Vagina (tissue), 2 donors: ENCODE results near the gene PROSER2. TPM values are rescaled to one million over a fixed set of nuclear protein-coding genes. Genes with fewer than 3 reads are reported as not detected.

ENCODE experiments used
- DNase-seq, 2 donors: peaks; one replicate each; pipeline ENCODE4 v3.0.0-alpha.2; 2017; ENCODE audit errors: extremely low spot score in 2 of 2
- H3K27ac ChIP-seq: fragments of 200-600 bp; sonication (generic); one replicate; pipeline ENCODE4 v1.5.1; 2019
- H3K27me3 ChIP-seq: fragments of 200-600 bp; sonication (generic); one replicate; pipeline ENCODE4 v1.5.1; 2019
- H3K36me3 ChIP-seq, 2 donors: fragments of 200-600 bp; sonication (generic); one replicate each; pipeline ENCODE4 v1.5.1; 2017 to 2019
- H3K4me1 ChIP-seq: fragments of 200-600 bp; sonication (generic); one replicate; pipeline ENCODE4 v1.5.1; 2019
- H3K4me3 ChIP-seq, 2 donors: fragments of 200-600 bp; sonication (generic); 1 replicate in 1 of 2; 2 replicates in 1 of 2; pipeline ENCODE4 v1.5.1; 2016 to 2019
- H3K9me3 ChIP-seq: fragments of 200-600 bp; sonication (generic); one replicate; pipeline ENCODE4 v1.5.1; 2019
- POLR2A ChIP-seq, 2 donors: fragments of 450-650 bp; IDR thresholded peaks; one replicate each; pipeline ENCODE4 v1.6.1; 2017; ENCODE audit warnings: antibody characterized with exemption in 2 of 2, mild to moderate bottlenecking in 2 of 2, moderate library complexity in 2 of 2
- POLR2AphosphoS5 ChIP-seq, 2 donors: sonication (generic); formaldehyde crosslinking; IDR thresholded peaks; one replicate each; pipeline ENCODE4 v1.9.0; 2017; ENCODE audit warnings: antibody characterized with exemption in 2 of 2, mild to moderate bottlenecking in 2 of 2, low read depth in 1 of 2; ENCODE audit not compliant: insufficient read depth in 1 of 2
- intact Hi-C: fragments of 100-400 bp; cut with DNase I; formaldehyde crosslinking; loops from one replicate; pipeline ENCODE4 v1.15.1; 2023
- total RNA-seq: library from RNA; depleted of rRNA; stranded (reverse); fragments of >200 nt; gene quantifications from one replicate; pipeline ENCODE4 v1.2.3, GENCODE V29; 2016
- TF ChIP-seq, protein P1 (sequence below), 3 experiments: fragments of 450-650 bp in 2 of 3; fragments of 200-600 bp in 1 of 3; sonication (generic) in 1 of 3; IDR thresholded peaks; one replicate each; pipeline ENCODE4 v1.5.1; 2017 to 2019; ENCODE audit warnings: antibody characterized with exemption in 3 of 3, mild to moderate bottlenecking in 2 of 3, moderate library complexity in 2 of 3

PROSER2 gene, protein sequence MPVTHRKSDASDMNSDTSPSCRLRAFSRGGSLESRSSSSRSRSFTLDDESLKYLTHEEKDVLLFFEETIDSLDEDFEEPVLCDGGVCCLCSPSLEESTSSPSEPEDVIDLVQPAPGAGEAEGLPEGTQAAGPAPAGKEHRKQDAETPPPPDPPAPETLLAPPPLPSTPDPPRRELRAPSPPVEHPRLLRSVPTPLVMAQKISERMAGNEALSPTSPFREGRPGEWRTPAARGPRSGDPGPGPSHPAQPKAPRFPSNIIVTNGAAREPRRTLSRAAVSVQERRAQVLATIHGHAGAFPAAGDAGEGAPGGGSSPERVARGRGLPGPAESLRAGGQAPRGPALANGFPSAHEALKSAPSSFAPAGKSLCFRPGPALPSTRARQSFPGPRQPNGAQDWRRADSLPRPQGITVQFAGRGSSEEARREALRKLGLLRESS
- 8.1 TPM for total RNA-seq

DNA sequence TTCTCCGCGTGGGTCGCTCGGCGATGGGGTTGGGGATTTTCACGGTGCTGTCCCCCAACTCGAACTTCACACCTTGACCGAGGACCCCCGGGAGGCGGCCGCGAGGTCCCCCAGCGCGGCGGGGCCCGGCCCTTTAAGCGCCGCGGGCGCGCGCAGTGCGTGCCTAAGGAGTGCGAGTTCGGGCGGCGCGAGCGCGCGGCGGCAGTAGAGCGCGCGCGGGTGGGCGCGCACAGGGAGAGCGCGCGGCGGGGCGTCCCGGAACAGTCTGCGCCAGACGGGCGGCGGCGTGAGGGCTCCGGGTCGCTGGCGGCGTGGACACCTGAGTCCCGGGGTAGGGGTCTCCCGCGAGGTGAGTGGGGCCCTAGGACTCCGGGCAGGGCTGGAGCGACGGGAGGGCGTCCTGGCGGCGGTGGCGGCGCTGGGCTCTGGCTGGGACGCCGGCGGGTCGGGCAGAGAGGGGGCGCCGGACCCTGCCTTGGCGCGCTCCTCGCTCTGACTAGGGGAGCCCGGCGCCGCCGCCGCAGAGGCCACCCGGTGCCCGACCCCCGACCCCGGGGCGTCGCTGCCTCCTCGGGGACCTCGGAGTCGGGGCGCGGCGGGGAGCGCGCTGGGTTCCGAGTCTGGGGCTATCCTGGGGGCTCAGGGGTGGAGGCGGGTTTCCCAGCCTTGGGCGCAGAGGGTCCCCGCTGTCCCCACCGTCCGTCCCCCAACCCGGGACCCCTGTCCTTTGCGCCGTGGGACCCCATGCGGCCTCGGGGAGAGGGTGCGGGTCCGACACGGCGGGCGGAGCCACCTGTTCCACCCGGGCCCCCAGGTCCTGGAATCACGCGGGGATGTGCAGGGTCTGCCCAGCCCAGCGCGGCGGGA is at the start of gene PROSER2:
Gene PROSER2 (plus strand): TSS at position 235 of the 867 bp plus-strand sequence. CDS start 28,722 bp downstream, outside the sequence.
- Histone ChIP-seq H3K36me3 (no peaks in the 10 kb centered on the region), H3K9me3 (no peaks in the 10 kb centered on the region), H3K27ac (peak within 1 kb of the TSS; percentile 68), H3K27me3 (no peaks in the 10 kb centered on the region), H3K4me1 (peaks cover 23% of the 10 kb centered on the region), H3K4me3 (peak within 1 kb of the TSS; percentile 50 to 63)
- intact Hi-C loops: loop anchor here (5.0 kb wide), 1 partner anchor 971 kb away; no protein-coding TSS in a partner anchor
- TF ChIP-seq POLR2A (IDR thresholded peaks at IDR 0.05): no peak
- TF ChIP-seq, protein P1, sequence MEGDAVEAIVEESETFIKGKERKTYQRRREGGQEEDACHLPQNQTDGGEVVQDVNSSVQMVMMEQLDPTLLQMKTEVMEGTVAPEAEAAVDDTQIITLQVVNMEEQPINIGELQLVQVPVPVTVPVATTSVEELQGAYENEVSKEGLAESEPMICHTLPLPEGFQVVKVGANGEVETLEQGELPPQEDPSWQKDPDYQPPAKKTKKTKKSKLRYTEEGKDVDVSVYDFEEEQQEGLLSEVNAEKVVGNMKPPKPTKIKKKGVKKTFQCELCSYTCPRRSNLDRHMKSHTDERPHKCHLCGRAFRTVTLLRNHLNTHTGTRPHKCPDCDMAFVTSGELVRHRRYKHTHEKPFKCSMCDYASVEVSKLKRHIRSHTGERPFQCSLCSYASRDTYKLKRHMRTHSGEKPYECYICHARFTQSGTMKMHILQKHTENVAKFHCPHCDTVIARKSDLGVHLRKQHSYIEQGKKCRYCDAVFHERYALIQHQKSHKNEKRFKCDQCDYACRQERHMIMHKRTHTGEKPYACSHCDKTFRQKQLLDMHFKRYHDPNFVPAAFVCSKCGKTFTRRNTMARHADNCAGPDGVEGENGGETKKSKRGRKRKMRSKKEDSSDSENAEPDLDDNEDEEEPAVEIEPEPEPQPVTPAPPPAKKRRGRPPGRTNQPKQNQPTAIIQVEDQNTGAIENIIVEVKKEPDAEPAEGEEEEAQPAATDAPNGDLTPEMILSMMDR (IDR thresholded peaks at IDR 0.05): no peak
- no peak for TF ChIP-seq POLR2AphosphoS5 (IDR thresholded peaks at IDR 0.05; ENCODE audit: insufficient read depth in 1 of 2, low read depth in 1 of 2)
- DNase-seq: no peak

DNA sequence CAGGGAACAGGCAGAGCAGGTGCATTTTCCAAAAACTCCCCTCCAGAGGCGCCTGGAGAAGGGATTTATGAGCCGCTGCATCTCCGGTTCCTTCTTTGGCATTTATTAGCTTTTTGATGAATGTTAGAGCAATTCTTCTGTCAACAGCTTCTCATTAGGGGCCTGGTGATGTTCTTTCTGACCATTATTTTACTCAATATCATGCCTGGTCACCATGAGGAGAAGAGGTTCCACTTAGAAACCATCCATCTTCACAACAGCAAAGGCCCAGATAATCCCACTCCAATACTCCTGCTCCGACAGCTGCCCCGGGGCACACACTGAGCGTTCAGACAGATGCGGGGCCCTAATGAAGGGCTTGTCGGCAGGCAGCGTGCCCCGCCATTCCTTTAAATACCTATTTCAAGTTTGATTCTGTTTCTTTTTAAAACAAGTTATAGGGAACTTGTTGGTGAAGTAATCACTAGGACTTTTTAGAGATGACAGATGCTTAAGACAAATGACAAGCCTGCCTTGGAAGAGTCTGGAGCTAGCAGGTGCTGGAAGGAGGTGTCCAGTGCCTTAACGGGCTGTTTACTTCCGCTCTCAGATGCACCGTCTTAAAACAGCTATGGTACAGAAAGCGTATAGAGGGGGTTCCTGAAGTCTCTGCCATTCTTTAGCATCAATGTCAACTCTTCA is 49.3 kb upstream of the PROSER2 start:
- no peaks in the 10 kb centered on the region for H3K27me3 ChIP-seq
- no peak for DNase-seq
- no peak overlapping the region for H3K27ac ChIP-seq
- H3K4me3 ChIP-seq: no peak overlapping the region
- intact Hi-C loops: no loop called here
- no peak for TF ChIP-seq POLR2A (IDR thresholded peaks at IDR 0.05)
- TF ChIP-seq POLR2AphosphoS5 (IDR thresholded peaks at IDR 0.05; ENCODE audit: insufficient read depth in 1 of 2, low read depth in 1 of 2): no peak
- TF ChIP-seq, protein P1 (IDR thresholded peaks at IDR 0.05): no peak
- H3K9me3 ChIP-seq: no peaks in the 10 kb centered on the region
- H3K4me1 ChIP-seq: no peaks in the 10 kb centered on the region
- no peaks in the 10 kb centered on the region for H3K36me3 ChIP-seq

DNA sequence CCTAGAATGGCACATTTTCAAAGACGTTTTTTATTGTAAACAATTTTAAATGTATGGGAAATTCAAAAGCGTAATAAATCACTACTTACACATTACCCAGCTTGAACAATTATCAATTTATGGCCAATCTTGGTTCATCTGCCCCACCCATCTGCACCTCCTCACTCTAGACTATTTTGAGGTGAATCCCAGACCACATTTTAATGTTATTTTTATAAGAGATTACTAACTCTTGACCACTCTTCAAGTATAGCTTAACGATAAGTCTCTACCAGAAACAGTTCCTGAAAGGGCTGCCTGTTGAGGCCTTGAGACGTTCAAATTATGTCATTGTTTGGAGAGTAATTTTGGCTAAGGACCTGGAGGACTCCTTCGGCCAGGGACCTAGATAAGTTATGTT is 47.7 kb upstream of the PROSER2 start:
- no peaks in the 10 kb centered on the region for H3K36me3 ChIP-seq
- H3K27ac ChIP-seq: no peak overlapping the region
- no peaks in the 10 kb centered on the region for H3K4me1 ChIP-seq
- DNase-seq: no peak
- no peaks in the 10 kb centered on the region for H3K27me3 ChIP-seq
- H3K9me3 ChIP-seq: no peaks in the 10 kb centered on the region
- intact Hi-C loops: no loop called here
- TF ChIP-seq, protein P1 (IDR thresholded peaks at IDR 0.05): no peak
- TF ChIP-seq POLR2A (IDR thresholded peaks at IDR 0.05): no peak
- no peak overlapping the region for H3K4me3 ChIP-seq

- intact Hi-C loops: no loop called here
- H3K4me1 ChIP-seq: no peaks in the 10 kb centered on the region
- no peak for DNase-seq
- no peaks in the 10 kb centered on the region for H3K36me3 ChIP-seq
- no peaks in the 10 kb centered on the region for H3K9me3 ChIP-seq
- H3K27me3 ChIP-seq: no peaks in the 10 kb centered on the region
- no peak overlapping the region for H3K4me3 ChIP-seq
- no peak overlapping the region for H3K27ac ChIP-seq
- TF ChIP-seq, protein P1 (IDR thresholded peaks at IDR 0.05): no peak
- TF ChIP-seq POLR2A (IDR thresholded peaks at IDR 0.05) (no peak), POLR2AphosphoS5 (IDR thresholded peaks at IDR 0.05; ENCODE audit: insufficient read depth in 1 of 2, low read depth in 1 of 2) (no peak)
These were observed 47.1 kb upstream of the PROSER2 start for GRCh38 chr10:11776080-11776479.
